Activated naive CD8-positive, alpha-beta T cell treated with anti-CD3 and anti-CD28 coated beads, Interleukin-2, amount 50 U/mL, for 24 hours (primary cell): ENCODE data around the gene MYLK.
"Not testable (repeated sequence)": the region's sequence is repeated elsewhere in the genome, so short reads cannot be mapped to it uniquely, and the experiment has no call there.

Source experiments
- ATAC-seq: fragments of 150-1000 bp; cut with Tn5 transposase; one replicate; pipeline ENCODE4 v1.10.0; 2021
- DNase-seq: peaks from one replicate; pipeline ENCODE4 v3.0.0; 2021
- H3K27ac Mint-ChIP-seq: one replicate; pipeline ENCODE4 v1.8.0; 2021; ENCODE audit warnings: mild to moderate bottlenecking, mixed read lengths
- H3K27me3 Mint-ChIP-seq: one replicate; pipeline ENCODE4 v1.8.0; 2021; ENCODE audit warnings: mixed read lengths
- H3K36me3 Mint-ChIP-seq: one replicate; pipeline ENCODE4 v1.8.0; 2021; ENCODE audit warnings: low read depth, mixed read lengths
- H3K4me1 Mint-ChIP-seq: one replicate; pipeline ENCODE4 v1.8.0; 2021; ENCODE audit warnings: mixed read lengths
- H3K4me3 Mint-ChIP-seq: one replicate; pipeline ENCODE4 v1.8.0; 2021; ENCODE audit warnings: mild to moderate bottlenecking, moderate library complexity, mixed read lengths
- H3K9me3 Mint-ChIP-seq: one replicate; pipeline ENCODE4 v1.8.0; 2021; ENCODE audit warnings: mixed read lengths

The MYLK gene

GRCh38 chr3:123621186-123621849 lies 262.8 kb downstream of the MYLK start:
- H3K27ac Mint-ChIP-seq = no peak overlapping the region
- H3K9me3 Mint-ChIP-seq = no peaks in the 10 kb centered on the region
- H3K4me1 Mint-ChIP-seq = no peaks in the 10 kb centered on the region
- no peak overlapping the region for H3K4me3 Mint-ChIP-seq
- no peaks in the 10 kb centered on the region for H3K36me3 Mint-ChIP-seq
- no peaks in the 10 kb centered on the region for H3K27me3 Mint-ChIP-seq
- no peak for DNase-seq
- ATAC-seq = no peak

- no peaks in the 10 kb centered on the region for H3K27me3 Mint-ChIP-seq
- H3K4me3 Mint-ChIP-seq = no peak overlapping the region
- H3K27ac Mint-ChIP-seq = no peak overlapping the region
- ATAC-seq = no peak
- no peaks in the 10 kb centered on the region for H3K36me3 Mint-ChIP-seq
- H3K9me3 Mint-ChIP-seq = no peaks in the 10 kb centered on the region
- H3K4me1 Mint-ChIP-seq = no peaks in the 10 kb centered on the region
- DNase-seq = no peak
These were observed 263.8 kb downstream of the MYLK start for GRCh38 chr3:123620343-123620742.

- DNase-seq (no peak), ATAC-seq (no peak)
- Mint-ChIP-seq H3K27ac (no peak overlapping the region), H3K36me3 (no peaks in the 10 kb centered on the region), H3K9me3 (no peaks in the 10 kb centered on the region), H3K4me1 (no peaks in the 10 kb centered on the region), H3K27me3 (no peaks in the 10 kb centered on the region), H3K4me3 (no peak overlapping the region)
These were observed 265.2 kb downstream of the MYLK start for GRCh38 chr3:123618768-123619484.

GRCh38 chr3:123618076-123618708 lies 265.9 kb downstream of the MYLK start:
- H3K4me3 Mint-ChIP-seq = no peak overlapping the region
- no peaks in the 10 kb centered on the region for H3K36me3 Mint-ChIP-seq
- no peaks in the 10 kb centered on the region for H3K4me1 Mint-ChIP-seq
- H3K27ac Mint-ChIP-seq = no peak overlapping the region
- DNase-seq = no peak
- no peaks in the 10 kb centered on the region for H3K9me3 Mint-ChIP-seq
- H3K27me3 Mint-ChIP-seq = no peaks in the 10 kb centered on the region
- ATAC-seq = no peak

- H3K4me3 Mint-ChIP-seq = no peak overlapping the region
- H3K4me1 Mint-ChIP-seq = no peaks in the 10 kb centered on the region
- no peak for DNase-seq
- ATAC-seq = no peak
- no peaks in the 10 kb centered on the region for H3K27me3 Mint-ChIP-seq
- H3K9me3 Mint-ChIP-seq = no peaks in the 10 kb centered on the region
- H3K36me3 Mint-ChIP-seq = peaks cover 5% of the 10 kb centered on the region
- no peak overlapping the region for H3K27ac Mint-ChIP-seq
These were observed 267.5 kb downstream of the MYLK start for GRCh38 chr3:123616593-123616992.

GRCh38 chr3:123613543-123613942 lies 270.6 kb downstream of the MYLK start:
- H3K27ac Mint-ChIP-seq = no peak overlapping the region
- peaks cover 5% of the 10 kb centered on the region for H3K36me3 Mint-ChIP-seq
- ATAC-seq (no peak), DNase-seq (no peak)
- no peaks in the 10 kb centered on the region for H3K27me3 Mint-ChIP-seq
- no peak overlapping the region for H3K4me3 Mint-ChIP-seq
- H3K9me3 Mint-ChIP-seq = no peaks in the 10 kb centered on the region
- H3K4me1 Mint-ChIP-seq = peaks cover 3% of the 10 kb centered on the region

- not testable (repeated sequence) for DNase-seq, H3K4me3 Mint-ChIP-seq, H3K27me3 Mint-ChIP-seq, ATAC-seq, H3K36me3 Mint-ChIP-seq, H3K27ac Mint-ChIP-seq, H3K9me3 Mint-ChIP-seq, H3K4me1 Mint-ChIP-seq
These were observed 272.5 kb downstream of the MYLK start for GRCh38 chr3:123611674-123612073.

GRCh38 chr3:123611082-123611481 lies 273.1 kb downstream of the MYLK start:
- H3K4me1 Mint-ChIP-seq = peaks cover 9% of the 10 kb centered on the region
- peaks cover 9% of the 10 kb centered on the region for H3K36me3 Mint-ChIP-seq
- no peaks in the 10 kb centered on the region for H3K9me3 Mint-ChIP-seq
- no peak overlapping the region for H3K4me3 Mint-ChIP-seq
- H3K27ac Mint-ChIP-seq = no peak overlapping the region
- H3K27me3 Mint-ChIP-seq = no peaks in the 10 kb centered on the region
- DNase-seq (no peak), ATAC-seq (no peak)

- H3K27ac Mint-ChIP-seq = no peak overlapping the region
These were observed 273.8 kb downstream of the MYLK start for GRCh38 chr3:123610331-123610730.

GRCh38 chr3:123609063-123609462 lies 275.1 kb downstream of the MYLK start:
- H3K36me3 Mint-ChIP-seq = peaks cover 9% of the 10 kb centered on the region
- H3K27me3 Mint-ChIP-seq = no peaks in the 10 kb centered on the region
- DNase-seq (no peak), ATAC-seq (no peak)
- no peak overlapping the region for H3K27ac Mint-ChIP-seq
- no peaks in the 10 kb centered on the region for H3K9me3 Mint-ChIP-seq
- peaks cover 23% of the 10 kb centered on the region for H3K4me1 Mint-ChIP-seq
- no peak overlapping the region for H3K4me3 Mint-ChIP-seq

More at GRCh38 chr3:123610331-123610730, 273.8 kb downstream of the MYLK start:
- Mint-ChIP-seq H3K4me3 (no peak overlapping the region), H3K36me3 (peaks cover 9% of the 10 kb centered on the region), H3K27me3 (no peaks in the 10 kb centered on the region), H3K4me1 (peaks cover 14% of the 10 kb centered on the region), H3K9me3 (no peaks in the 10 kb centered on the region)
- ATAC-seq (no peak), DNase-seq (no peak)

GRCh38 chr3:123608263-123608937 lies 275.7 kb downstream of the MYLK start:
- Mint-ChIP-seq H3K4me1 (peaks cover 23% of the 10 kb centered on the region), H3K36me3 (peaks cover 9% of the 10 kb centered on the region), H3K4me3 (no peak overlapping the region), H3K9me3 (no peaks in the 10 kb centered on the region), H3K27ac (no peak overlapping the region), H3K27me3 (no peaks in the 10 kb centered on the region)
- ATAC-seq = no peak
- DNase-seq = no peak

GRCh38 chr3:123606527-123606926 lies 277.6 kb downstream of the MYLK start:
- Mint-ChIP-seq H3K27ac (no peak overlapping the region), H3K27me3 (no peaks in the 10 kb centered on the region), H3K9me3 (no peaks in the 10 kb centered on the region), H3K4me3 (no peak overlapping the region), H3K4me1 (peaks cover 23% of the 10 kb centered on the region), H3K36me3 (peaks cover 4% of the 10 kb centered on the region)
- no peak for ATAC-seq
- no peak for DNase-seq

- H3K9me3 Mint-ChIP-seq = no peaks in the 10 kb centered on the region
- peaks cover 23% of the 10 kb centered on the region for H3K4me1 Mint-ChIP-seq
- no peak overlapping the region for H3K4me3 Mint-ChIP-seq
- DNase-seq = no peak
- no peaks in the 10 kb centered on the region for H3K27me3 Mint-ChIP-seq
- peak; percentile 66 for ATAC-seq
- no peak overlapping the region for H3K27ac Mint-ChIP-seq
- H3K36me3 Mint-ChIP-seq = peaks cover 7% of the 10 kb centered on the region
These were observed 278.3 kb downstream of the MYLK start for GRCh38 chr3:123605789-123606234.

GRCh38 chr3:123603153-123603552 lies 281.0 kb downstream of the MYLK start:
- H3K27ac Mint-ChIP-seq, H3K4me3 Mint-ChIP-seq, ATAC-seq, H3K27me3 Mint-ChIP-seq, DNase-seq, H3K9me3 Mint-ChIP-seq: not testable (repeated sequence)
- peaks cover 12% of the 10 kb centered on the region for H3K36me3 Mint-ChIP-seq
- peaks cover 19% of the 10 kb centered on the region for H3K4me1 Mint-ChIP-seq
